GM23338 (cell line): ENCODE data around the gene ATXN7. TPM values are rescaled to one million over a fixed set of nuclear protein-coding genes. Genes with fewer than 3 reads are reported as not detected.

Experiments used
- ATAC-seq: fragments of 200-7000 bp; cut with Tn5 transposase; 3 replicates; pipeline ENCODE4 v1.9.1; 2020
- DNase-seq: peaks from one replicate; pipeline ENCODE4 v3.0.0-alpha.2; 2015; ENCODE audit warnings: low spot score
- H2AFZ ChIP-seq: fragments of 200-600 bp; sonication (generic); 2 replicates; pipeline ENCODE4 v1.8.0; 2016; ENCODE audit warnings: antibody characterized with exemption, mild to moderate bottlenecking, moderate library complexity
- H3F3A ChIP-seq: fragments of 200-600 bp; sonication (generic); replicated peaks from 2 replicates; pipeline ENCODE4 v1.8.0; 2017; ENCODE audit warnings: antibody characterized with exemption, mixed run types, low read depth
- H3K27ac ChIP-seq: fragments of 200-600 bp; sonication (generic); 2 replicates; pipeline ENCODE4 v1.6.1; 2016; ENCODE audit warnings: low read depth
- H3K27me3 ChIP-seq: fragments of 200-600 bp; sonication (generic); 2 replicates; pipeline ENCODE4 v1.8.0; 2016; ENCODE audit warnings: mild to moderate bottlenecking, mixed run types, moderate library complexity; ENCODE audit not compliant: insufficient read depth
- H3K36me3 ChIP-seq: fragments of 200-600 bp; sonication (generic); 2 replicates; pipeline ENCODE4 v1.8.0; 2016; ENCODE audit warnings: mild to moderate bottlenecking; ENCODE audit not compliant: insufficient read depth
- H3K4me1 ChIP-seq: fragments of 200-600 bp; sonication (generic); 2 replicates; pipeline ENCODE4 v1.8.0; 2016; ENCODE audit warnings: mild to moderate bottlenecking, moderate library complexity; ENCODE audit not compliant: insufficient read depth
- H3K4me2 ChIP-seq: fragments of 200-600 bp; sonication (generic); 2 replicates; pipeline ENCODE4 v1.7.1; 2017; ENCODE audit warnings: mixed run types
- H3K4me3 ChIP-seq: fragments of 200-600 bp; sonication (generic); 2 replicates; pipeline ENCODE4 v1.6.1; 2016; ENCODE audit warnings: mixed run types
- H3K79me2 ChIP-seq: fragments of 200-600 bp; sonication (generic); replicated peaks from 2 replicates; pipeline ENCODE4 v1.8.0; 2017; ENCODE audit warnings: mild to moderate bottlenecking; ENCODE audit not compliant: insufficient read depth
- H3K9me2 ChIP-seq: fragments of 200-600 bp; sonication (generic); 2 replicates; pipeline ENCODE4 v1.8.0; 2017; ENCODE audit not compliant: insufficient read depth
- H4K20me1 ChIP-seq: fragments of 200-600 bp; sonication (generic); replicated peaks from 2 replicates; pipeline ENCODE4 v1.8.0; 2017; ENCODE audit warnings: mild to moderate bottlenecking; ENCODE audit not compliant: insufficient read depth
- H3K27ac Mint-ChIP-seq: 2 replicates; pipeline ENCODE4 v1.8.0; 2020; ENCODE audit warnings: inconsistent platforms, mild to moderate bottlenecking, moderate library complexity, mixed read lengths
- H3K27me3 Mint-ChIP-seq: 3 replicates; pipeline ENCODE4 v1.8.0; 2022; ENCODE audit warnings: low read depth, mild to moderate bottlenecking, moderate library complexity, mixed read lengths, inconsistent platforms; ENCODE audit not compliant: insufficient read depth, poor library complexity
- H3K36me3 Mint-ChIP-seq: 3 replicates; pipeline ENCODE4 v1.8.0; 2021; ENCODE audit warnings: low read depth, mild to moderate bottlenecking, inconsistent platforms, moderate library complexity, mixed read lengths
- H3K4me1 Mint-ChIP-seq: 3 replicates; pipeline ENCODE4 v1.8.0; 2020; ENCODE audit warnings: mild to moderate bottlenecking, inconsistent platforms, mixed read lengths
- H3K4me3 Mint-ChIP-seq: 3 replicates; pipeline ENCODE4 v1.8.0; 2021; ENCODE audit warnings: moderate library complexity, mild to moderate bottlenecking, inconsistent platforms, mixed read lengths
- H3K9me3 Mint-ChIP-seq: 3 replicates; pipeline ENCODE4 v1.8.0; 2020; ENCODE audit warnings: moderate library complexity, mild to moderate bottlenecking, inconsistent platforms, mixed read lengths
- CREB1 ChIP-seq: fragments of 250-450 bp; sonication (Bioruptor Pico); IDR thresholded peaks from 2 replicates; pipeline ENCODE4 v1.5.0; 2020; ENCODE audit warnings: low read depth, mild to moderate bottlenecking, moderate library complexity
- ETS1 ChIP-seq: IDR thresholded peaks from 2 replicates; pipeline ENCODE4 v1.6.1; 2016; ENCODE audit warnings: antibody characterized with exemption
- EZH2 ChIP-seq: fragments of 200-600 bp; sonication (generic); IDR thresholded peaks from one replicate; pipeline ENCODE4 v1.8.0; 2017; ENCODE audit warnings: antibody characterized with exemption, mild to moderate bottlenecking, low read depth; ENCODE audit not compliant: unreplicated experiment
- EZH2phosphoT487 ChIP-seq: fragments of 200-600 bp; sonication (generic); IDR thresholded peaks from one replicate; pipeline ENCODE4 v1.8.1; 2018; ENCODE audit warnings: antibody characterized with exemption; ENCODE audit not compliant: unreplicated experiment
- JUNB ChIP-seq: IDR thresholded peaks from one replicate; pipeline ENCODE4 v1.6.1; 2016; ENCODE audit warnings: antibody characterized with exemption; ENCODE audit not compliant: unreplicated experiment
- NANOG ChIP-seq: IDR thresholded peaks from 2 replicates; pipeline ENCODE4 v1.6.1; 2016; ENCODE audit warnings: antibody characterized with exemption, borderline replicate concordance
- POLR2AphosphoS5 ChIP-seq: IDR thresholded peaks from 2 replicates; pipeline ENCODE4 v1.6.1; 2016; ENCODE audit warnings: antibody characterized with exemption, low read depth
- REST ChIP-seq: IDR thresholded peaks from one replicate; pipeline ENCODE4 v1.6.1; 2018; ENCODE audit warnings: antibody characterized with exemption; ENCODE audit not compliant: unreplicated experiment
- ZNF114 ChIP-seq: fragments of 250-450 bp; sonication (Bioruptor Pico); IDR thresholded peaks from 2 replicates; pipeline ENCODE4 v1.5.0; 2020; ENCODE audit warnings: mild to moderate bottlenecking, moderate library complexity
- ZNF331 ChIP-seq: fragments of 250-450 bp; sonication (Bioruptor Pico); IDR thresholded peaks from 2 replicates; pipeline ENCODE4 v1.5.0; 2020; ENCODE audit warnings: low read depth, mild to moderate bottlenecking, moderate library complexity
- ZNF462 ChIP-seq: fragments of 250-450 bp; sonication (Bioruptor Pico); IDR thresholded peaks from 2 replicates; pipeline ENCODE4 v1.5.0; 2020; ENCODE audit warnings: mild to moderate bottlenecking, moderate library complexity
- polyA plus RNA-seq: library from polyadenylated mRNA; unstranded; fragments of >200 nt; fragmentation: Nextera tagmentation; extraction: Ambion mirVana; gene quantifications from 2 replicates; pipeline ENCODE4 v1.2.1, GENCODE V29; 2016
- total RNA-seq: library from RNA; depleted of rRNA; stranded (reverse); fragments of >200 nt; shearing (Covaris generic); gene quantifications from 2 replicates; pipeline ENCODE4 v1.2.3, GENCODE V29; 2014

ATXN7 gene
- total and polyA plus RNA-seq, 2 experiments from 2014 or later = 4.0 to 17.2 TPM

- H3K27ac Mint-ChIP-seq = no peak overlapping the region
- no peak for DNase-seq
- Histone ChIP-seq H3F3A (no peaks in the 10 kb centered on the region), H3K79me2 (peaks cover 97% of the 10 kb centered on the region), H3K4me2 (no peak overlapping the region), H3K4me1 (peaks cover 18% of the 10 kb centered on the region), H3K27me3 (no peaks in the 10 kb centered on the region), H3K36me3 (no peaks in the 10 kb centered on the region), H3K27ac (no peak overlapping the region), H2AFZ (no peak overlapping the region), H3K4me3 (no peak overlapping the region), H3K9me2 (no peaks in the 10 kb centered on the region), H4K20me1 (no peaks in the 10 kb centered on the region)
- H3K4me1 Mint-ChIP-seq = peaks cover 20% of the 10 kb centered on the region
- peaks cover 7% of the 10 kb centered on the region for H3K36me3 Mint-ChIP-seq
- no peak for TF ChIP-seq ZNF331 (CRISPR knock-in tag)
- no peak for TF ChIP-seq JUNB
- no peak for TF ChIP-seq ETS1
- TF ChIP-seq CREB1 (CRISPR knock-in tag) = no peak
- no peak for TF ChIP-seq EZH2
- no peak for TF ChIP-seq NANOG
- TF ChIP-seq POLR2AphosphoS5 = no peak
- TF ChIP-seq ZNF114 (CRISPR knock-in tag) = no peak
- TF ChIP-seq REST = no peak
- TF ChIP-seq ZNF462 = no peak
- no peak for TF ChIP-seq EZH2phosphoT487
- H3K27me3 Mint-ChIP-seq = no peaks in the 10 kb centered on the region
- H3K4me3 Mint-ChIP-seq = no peak overlapping the region
- no peak for ATAC-seq
- no peaks in the 10 kb centered on the region for H3K9me3 Mint-ChIP-seq
These were observed 6.4 kb downstream of the ATXN7 start for GRCh38 chr3:63869940-63870614.
